Measurements from ENCODE around the gene SHISAL1.

The SHISAL1 gene

GRCh38 chr22:44340271-44341239, 27.8 kb upstream of the SHISAL1 start:
- Histone ChIP-seq H3K27ac (ENCODE audit: low read length) (no peak overlapping the region), H3K27me3 (ENCODE audit: insufficient read depth, low read length) (peaks cover 15% of the 10 kb centered on the region), H3K4me3 (ENCODE audit: low read length) (no peak overlapping the region), H3K9me3 (ENCODE audit: insufficient read depth, low read depth, low read length) (no peaks in the 10 kb centered on the region), H3K36me3 (ENCODE audit: insufficient read depth, low read depth, low read length) (no peaks in the 10 kb centered on the region), H3K9ac (ENCODE audit: low read depth, low read length) (no peak overlapping the region), H3K4me1 (ENCODE audit: insufficient read depth, low read length) (peaks cover 13% of the 10 kb centered on the region; the same call in 1 of the 2 replicates)

DNA sequence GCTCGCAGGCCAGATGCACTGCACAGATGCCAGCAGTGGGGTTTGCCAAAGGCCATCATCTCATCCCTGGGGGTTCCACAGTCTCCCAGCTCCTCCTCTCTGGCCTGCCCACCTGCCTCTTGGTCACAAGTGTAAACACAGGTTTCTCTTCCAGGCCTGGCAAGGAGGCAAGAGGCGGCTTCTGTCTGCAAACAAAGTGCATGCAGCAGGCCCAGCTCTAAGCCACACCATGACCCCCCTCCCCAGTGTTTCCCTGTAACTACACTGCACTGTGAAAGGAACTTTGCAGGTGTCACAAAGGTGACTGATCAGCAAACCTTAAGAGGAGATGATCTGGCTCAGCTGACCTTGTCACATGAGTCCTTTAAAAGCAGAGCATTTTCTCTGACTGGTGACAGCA, 26.2 kb upstream of the SHISAL1 start:
- Histone ChIP-seq H3K4me3 (ENCODE audit: low read length) (no peak overlapping the region), H3K27ac (ENCODE audit: low read length) (no peak overlapping the region), H3K27me3 (ENCODE audit: insufficient read depth, low read length) (peaks cover 24% of the 10 kb centered on the region), H3K9ac (ENCODE audit: low read depth, low read length) (no peak overlapping the region), H3K9me3 (ENCODE audit: insufficient read depth, low read depth, low read length) (no peaks in the 10 kb centered on the region), H3K4me1 (ENCODE audit: insufficient read depth, low read length) (peaks cover 13% of the 10 kb centered on the region; the same call in 1 of the 2 replicates), H3K36me3 (ENCODE audit: insufficient read depth, low read depth, low read length) (no peaks in the 10 kb centered on the region)

DNA sequence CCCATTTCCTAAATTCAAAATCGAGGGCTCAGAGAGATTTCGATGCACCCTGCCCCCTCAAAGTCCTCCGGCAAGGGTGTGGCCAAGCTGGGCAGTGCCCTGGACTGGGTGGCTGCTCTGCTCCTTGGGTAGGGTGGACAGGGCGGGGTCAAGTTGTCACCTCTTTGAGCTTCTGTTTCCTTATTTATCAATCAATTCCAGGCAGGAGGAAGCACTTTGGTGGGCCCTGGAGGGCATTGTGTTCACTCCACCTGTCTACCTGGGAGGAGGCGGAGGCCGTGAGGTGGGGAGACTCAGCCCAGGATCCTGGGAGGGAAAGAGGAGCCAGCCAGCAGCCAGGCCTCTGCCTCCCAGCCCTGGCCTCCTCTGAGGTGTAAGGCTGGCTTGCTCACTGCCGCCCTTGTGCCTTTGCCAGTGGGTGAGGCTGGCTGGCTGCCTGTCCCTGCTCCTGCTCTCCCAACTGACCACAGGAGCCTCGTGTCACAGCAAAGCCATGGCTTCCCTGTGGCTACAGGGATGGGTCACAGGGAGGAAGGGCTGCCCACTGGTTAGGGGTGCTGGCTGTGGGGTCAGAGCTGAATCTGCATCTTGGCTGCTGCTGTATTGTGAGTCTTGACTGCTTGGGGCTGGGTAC, 25.5 kb upstream of the SHISAL1 start:
- Histone ChIP-seq H3K27me3 (ENCODE audit: insufficient read depth, low read length) (peaks cover 30% of the 10 kb centered on the region), H3K9ac (ENCODE audit: low read depth, low read length) (no peak overlapping the region), H3K36me3 (ENCODE audit: insufficient read depth, low read depth, low read length) (no peaks in the 10 kb centered on the region), H3K4me3 (ENCODE audit: low read length) (no peak overlapping the region), H3K9me3 (ENCODE audit: insufficient read depth, low read depth, low read length) (no peaks in the 10 kb centered on the region), H3K4me1 (ENCODE audit: insufficient read depth, low read length) (peaks cover 13% of the 10 kb centered on the region; the same call in 1 of the 2 replicates), H3K27ac (ENCODE audit: low read length) (no peak overlapping the region)

GRCh38 chr22:44337678-44338004, 24.9 kb upstream of the SHISAL1 start:
- H3K27me3 ChIP-seq (ENCODE audit: insufficient read depth, low read length), result peaks cover 37% of the 10 kb centered on the region
- no peak overlapping the region for H3K27ac ChIP-seq (ENCODE audit: low read length)
- peaks cover 13% of the 10 kb centered on the region; the same call in 1 of the 2 replicates for H3K4me1 ChIP-seq (ENCODE audit: insufficient read depth, low read length)
- no peak overlapping the region for H3K9ac ChIP-seq (ENCODE audit: low read depth, low read length)
- no peaks in the 10 kb centered on the region for H3K36me3 ChIP-seq (ENCODE audit: insufficient read depth, low read depth, low read length)
- H3K9me3 ChIP-seq (ENCODE audit: insufficient read depth, low read depth, low read length), result no peaks in the 10 kb centered on the region
- no peak overlapping the region for H3K4me3 ChIP-seq (ENCODE audit: low read length)

- Histone ChIP-seq H3K9ac (ENCODE audit: low read depth, low read length) (no peak overlapping the region), H3K4me3 (ENCODE audit: low read length) (no peak overlapping the region), H3K36me3 (ENCODE audit: insufficient read depth, low read depth, low read length) (no peaks in the 10 kb centered on the region), H3K4me1 (ENCODE audit: insufficient read depth, low read length) (peaks cover 13% of the 10 kb centered on the region; the same call in 1 of the 2 replicates), H3K9me3 (ENCODE audit: insufficient read depth, low read depth, low read length) (no peaks in the 10 kb centered on the region), H3K27ac (ENCODE audit: low read length) (no peak overlapping the region), H3K27me3 (ENCODE audit: insufficient read depth, low read length) (peaks cover 42% of the 10 kb centered on the region)
Observed at GRCh38 chr22:44336962-44337677, 24.4 kb upstream of the SHISAL1 start.

GRCh38 chr22:44335903-44336803, 23.4 kb upstream of the SHISAL1 start:
- Histone ChIP-seq H3K36me3 (ENCODE audit: insufficient read depth, low read depth, low read length) (no peaks in the 10 kb centered on the region), H3K4me3 (ENCODE audit: low read length) (no peak overlapping the region), H3K9me3 (ENCODE audit: insufficient read depth, low read depth, low read length) (no peaks in the 10 kb centered on the region), H3K27me3 (ENCODE audit: insufficient read depth, low read length) (peaks cover 45% of the 10 kb centered on the region), H3K27ac (ENCODE audit: low read length) (no peak overlapping the region), H3K4me1 (ENCODE audit: insufficient read depth, low read length) (peaks cover 7% of the 10 kb centered on the region; the same call in 1 of the 2 replicates), H3K9ac (ENCODE audit: low read depth, low read length) (no peak overlapping the region)

- H3K9ac ChIP-seq (ENCODE audit: low read depth, low read length), result no peak overlapping the region
- no peak overlapping the region for H3K27ac ChIP-seq (ENCODE audit: low read length)
- H3K9me3 ChIP-seq (ENCODE audit: insufficient read depth, low read depth, low read length), result no peaks in the 10 kb centered on the region
- H3K4me3 ChIP-seq (ENCODE audit: low read length), result no peak overlapping the region
- no peaks in the 10 kb centered on the region for H3K36me3 ChIP-seq (ENCODE audit: insufficient read depth, low read depth, low read length)
- H3K27me3 ChIP-seq (ENCODE audit: insufficient read depth, low read length), result peaks cover 54% of the 10 kb centered on the region
- H3K4me1 ChIP-seq (ENCODE audit: insufficient read depth, low read length), result peaks cover 7% of the 10 kb centered on the region; the same call in 1 of the 2 replicates
Observed at GRCh38 chr22:44335066-44335839, 22.5 kb upstream of the SHISAL1 start.

- H3K27ac ChIP-seq (ENCODE audit: low read length), result no peak overlapping the region
- peaks cover 66% of the 10 kb centered on the region for H3K27me3 ChIP-seq (ENCODE audit: insufficient read depth, low read length)
Observed at GRCh38 chr22:44333847-44334635, 21.3 kb upstream of the SHISAL1 start.

GRCh38 chr22:44332946-44333345, 20.2 kb upstream of the SHISAL1 start:
- Histone ChIP-seq H3K27me3 (ENCODE audit: insufficient read depth, low read length) (peaks cover 73% of the 10 kb centered on the region), H3K4me3 (ENCODE audit: low read length) (no peak overlapping the region), H3K36me3 (ENCODE audit: insufficient read depth, low read depth, low read length) (no peaks in the 10 kb centered on the region), H3K9me3 (ENCODE audit: insufficient read depth, low read depth, low read length) (no peaks in the 10 kb centered on the region), H3K9ac (ENCODE audit: low read depth, low read length) (no peak overlapping the region), H3K4me1 (ENCODE audit: insufficient read depth, low read length) (peaks cover 7% of the 10 kb centered on the region; the same call in 1 of the 2 replicates), H3K27ac (ENCODE audit: low read length) (no peak overlapping the region)

More at GRCh38 chr22:44333847-44334635, 21.3 kb upstream of the SHISAL1 start:
- Histone ChIP-seq H3K4me3 (ENCODE audit: low read length) (no peak overlapping the region), H3K9me3 (ENCODE audit: insufficient read depth, low read depth, low read length) (no peaks in the 10 kb centered on the region), H3K9ac (ENCODE audit: low read depth, low read length) (no peak overlapping the region), H3K36me3 (ENCODE audit: insufficient read depth, low read depth, low read length) (no peaks in the 10 kb centered on the region), H3K4me1 (ENCODE audit: insufficient read depth, low read length) (peaks cover 7% of the 10 kb centered on the region; the same call in 1 of the 2 replicates)

Measured in iPS-20b (cell line).